GM23338 (cell line): ENCODE data around the gene TSACC. TPM values are rescaled to one million over a fixed set of nuclear protein-coding genes. Genes with fewer than 3 reads are reported as not detected.

Experiments used
- ATAC-seq: fragments of 200-7000 bp; cut with Tn5 transposase; 3 replicates; pipeline ENCODE4 v1.9.1; 2020
- DNase-seq: peaks from one replicate; pipeline ENCODE4 v3.0.0-alpha.2; 2015; ENCODE audit warnings: low spot score
- H2AFZ ChIP-seq: fragments of 200-600 bp; sonication (generic); 2 replicates; pipeline ENCODE4 v1.8.0; 2016; ENCODE audit warnings: antibody characterized with exemption, mild to moderate bottlenecking, moderate library complexity
- H3F3A ChIP-seq: fragments of 200-600 bp; sonication (generic); replicated peaks from 2 replicates; pipeline ENCODE4 v1.8.0; 2017; ENCODE audit warnings: antibody characterized with exemption, mixed run types, low read depth
- H3K27ac ChIP-seq: fragments of 200-600 bp; sonication (generic); 2 replicates; pipeline ENCODE4 v1.6.1; 2016; ENCODE audit warnings: low read depth
- H3K27me3 ChIP-seq: fragments of 200-600 bp; sonication (generic); 2 replicates; pipeline ENCODE4 v1.8.0; 2016; ENCODE audit warnings: mild to moderate bottlenecking, mixed run types, moderate library complexity; ENCODE audit not compliant: insufficient read depth
- H3K36me3 ChIP-seq: fragments of 200-600 bp; sonication (generic); 2 replicates; pipeline ENCODE4 v1.8.0; 2016; ENCODE audit warnings: mild to moderate bottlenecking; ENCODE audit not compliant: insufficient read depth
- H3K4me1 ChIP-seq: fragments of 200-600 bp; sonication (generic); 2 replicates; pipeline ENCODE4 v1.8.0; 2016; ENCODE audit warnings: mild to moderate bottlenecking, moderate library complexity; ENCODE audit not compliant: insufficient read depth
- H3K4me2 ChIP-seq: fragments of 200-600 bp; sonication (generic); 2 replicates; pipeline ENCODE4 v1.7.1; 2017; ENCODE audit warnings: mixed run types
- H3K4me3 ChIP-seq: fragments of 200-600 bp; sonication (generic); 2 replicates; pipeline ENCODE4 v1.6.1; 2016; ENCODE audit warnings: mixed run types
- H3K79me2 ChIP-seq: fragments of 200-600 bp; sonication (generic); replicated peaks from 2 replicates; pipeline ENCODE4 v1.8.0; 2017; ENCODE audit warnings: mild to moderate bottlenecking; ENCODE audit not compliant: insufficient read depth
- H3K9me2 ChIP-seq: fragments of 200-600 bp; sonication (generic); 2 replicates; pipeline ENCODE4 v1.8.0; 2017; ENCODE audit not compliant: insufficient read depth
- H4K20me1 ChIP-seq: fragments of 200-600 bp; sonication (generic); replicated peaks from 2 replicates; pipeline ENCODE4 v1.8.0; 2017; ENCODE audit warnings: mild to moderate bottlenecking; ENCODE audit not compliant: insufficient read depth
- H3K27ac Mint-ChIP-seq: 2 replicates; pipeline ENCODE4 v1.8.0; 2020; ENCODE audit warnings: inconsistent platforms, mild to moderate bottlenecking, moderate library complexity, mixed read lengths
- H3K27me3 Mint-ChIP-seq: 3 replicates; pipeline ENCODE4 v1.8.0; 2022; ENCODE audit warnings: low read depth, mild to moderate bottlenecking, moderate library complexity, mixed read lengths, inconsistent platforms; ENCODE audit not compliant: insufficient read depth, poor library complexity
- H3K36me3 Mint-ChIP-seq: 3 replicates; pipeline ENCODE4 v1.8.0; 2021; ENCODE audit warnings: low read depth, mild to moderate bottlenecking, inconsistent platforms, moderate library complexity, mixed read lengths
- H3K4me1 Mint-ChIP-seq: 3 replicates; pipeline ENCODE4 v1.8.0; 2020; ENCODE audit warnings: mild to moderate bottlenecking, inconsistent platforms, mixed read lengths
- H3K4me3 Mint-ChIP-seq: 3 replicates; pipeline ENCODE4 v1.8.0; 2021; ENCODE audit warnings: moderate library complexity, mild to moderate bottlenecking, inconsistent platforms, mixed read lengths
- H3K9me3 Mint-ChIP-seq: 3 replicates; pipeline ENCODE4 v1.8.0; 2020; ENCODE audit warnings: moderate library complexity, mild to moderate bottlenecking, inconsistent platforms, mixed read lengths
- CREB1 ChIP-seq: fragments of 250-450 bp; sonication (Bioruptor Pico); IDR thresholded peaks from 2 replicates; pipeline ENCODE4 v1.5.0; 2020; ENCODE audit warnings: low read depth, mild to moderate bottlenecking, moderate library complexity
- EZH2 ChIP-seq: fragments of 200-600 bp; sonication (generic); IDR thresholded peaks from one replicate; pipeline ENCODE4 v1.8.0; 2017; ENCODE audit warnings: antibody characterized with exemption, mild to moderate bottlenecking, low read depth; ENCODE audit not compliant: unreplicated experiment
- EZH2phosphoT487 ChIP-seq: fragments of 200-600 bp; sonication (generic); IDR thresholded peaks from one replicate; pipeline ENCODE4 v1.8.1; 2018; ENCODE audit warnings: antibody characterized with exemption; ENCODE audit not compliant: unreplicated experiment
- JUNB ChIP-seq: IDR thresholded peaks from one replicate; pipeline ENCODE4 v1.6.1; 2016; ENCODE audit warnings: antibody characterized with exemption; ENCODE audit not compliant: unreplicated experiment
- NANOG ChIP-seq: IDR thresholded peaks from 2 replicates; pipeline ENCODE4 v1.6.1; 2016; ENCODE audit warnings: antibody characterized with exemption, borderline replicate concordance
- POLR2AphosphoS5 ChIP-seq: IDR thresholded peaks from 2 replicates; pipeline ENCODE4 v1.6.1; 2016; ENCODE audit warnings: antibody characterized with exemption, low read depth
- STAT1 ChIP-seq: IDR thresholded peaks from one replicate; pipeline ENCODE4 v1.6.1; 2016; ENCODE audit warnings: antibody characterized with exemption; ENCODE audit not compliant: unreplicated experiment
- ZNF114 ChIP-seq: fragments of 250-450 bp; sonication (Bioruptor Pico); IDR thresholded peaks from 2 replicates; pipeline ENCODE4 v1.5.0; 2020; ENCODE audit warnings: mild to moderate bottlenecking, moderate library complexity
- ZNF331 ChIP-seq: fragments of 250-450 bp; sonication (Bioruptor Pico); IDR thresholded peaks from 2 replicates; pipeline ENCODE4 v1.5.0; 2020; ENCODE audit warnings: low read depth, mild to moderate bottlenecking, moderate library complexity
- polyA plus RNA-seq: library from polyadenylated mRNA; unstranded; fragments of >200 nt; fragmentation: Nextera tagmentation; extraction: Ambion mirVana; gene quantifications from 2 replicates; pipeline ENCODE4 v1.2.1, GENCODE V29; 2016
- total RNA-seq: library from RNA; depleted of rRNA; stranded (reverse); fragments of >200 nt; shearing (Covaris generic); gene quantifications from 2 replicates; pipeline ENCODE4 v1.2.3, GENCODE V29; 2014
- TF ChIP-seq, protein P1 (sequence below), 2 experiments: fragments of 200-600 bp in 1 of 2; sonication (generic) in 1 of 2; conservative IDR thresholded peaks; 2 replicates each; pipeline versions ENCODE4 v1.5.1 to v1.6.1; 2016 to 2017; ENCODE audit warnings: antibody characterized with exemption in 2 of 2, low read depth in 2 of 2, mild to moderate bottlenecking in 2 of 2, moderate library complexity in 1 of 2
- TF ChIP-seq, protein P2 (sequence below): fragments of 250-450 bp; sonication (Bioruptor Pico); IDR thresholded peaks from 2 replicates; pipeline ENCODE4 v1.5.0; 2020; ENCODE audit warnings: mild to moderate bottlenecking, moderate library complexity
- TF ChIP-seq, protein P3 (sequence below): IDR thresholded peaks from 2 replicates; pipeline ENCODE4 v1.6.1; 2016; ENCODE audit warnings: antibody characterized with exemption
- TF ChIP-seq, protein P4 (sequence below): IDR thresholded peaks from one replicate; pipeline ENCODE4 v1.6.1; 2018; ENCODE audit warnings: antibody characterized with exemption; ENCODE audit not compliant: unreplicated experiment

Gene TSACC
- total and polyA plus RNA-seq, 2 experiments from 2014 or later, result 2.5 to 9.8 TPM

DNA sequence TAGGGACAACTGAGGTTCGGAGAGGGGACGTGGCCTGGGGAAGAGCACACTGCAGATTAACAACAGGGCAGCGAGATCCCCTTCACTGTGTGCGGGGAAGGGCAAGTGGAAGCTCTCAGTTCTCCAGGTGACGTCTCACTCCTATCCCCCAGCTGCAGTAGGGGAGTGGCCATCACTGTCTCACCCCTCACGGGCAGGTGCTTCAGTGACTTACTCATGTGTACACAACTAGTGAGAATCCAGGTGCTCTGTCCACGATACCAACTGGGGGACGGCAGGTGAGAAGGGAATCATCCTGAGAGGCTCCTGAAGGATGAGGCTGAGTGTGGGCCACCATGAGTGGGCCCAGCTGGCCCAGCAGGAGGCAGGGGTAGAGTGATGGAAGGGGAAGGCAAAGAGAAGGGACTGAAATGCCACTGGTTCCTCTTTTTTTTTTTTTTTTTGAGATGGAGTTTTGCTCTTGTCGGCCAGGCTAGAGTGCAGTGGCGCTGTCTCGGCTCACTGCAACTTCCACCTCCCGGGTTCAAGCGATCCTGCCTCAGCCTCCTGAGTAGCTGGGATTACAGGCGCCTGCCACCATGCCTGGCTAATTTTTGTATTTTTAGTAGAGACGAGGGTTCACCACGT, 56.6 kb downstream of the TSACC start:
- H3F3A ChIP-seq, result 0 out of 2 replicates have a peak, but pooled peaks cover 5% of the 10 kb centered on the region
- no peak overlapping the region for H3K4me3 ChIP-seq
- no peaks in the 10 kb centered on the region for H3K36me3 ChIP-seq
- no peak for ATAC-seq
- no peak overlapping the region for H3K27ac ChIP-seq
- H4K20me1 ChIP-seq, result no peaks in the 10 kb centered on the region
- H3K4me2 ChIP-seq, result no peak overlapping the region
- no peak overlapping the region; the same call in 2 of the 3 replicates for H3K4me3 Mint-ChIP-seq
- H3K27me3 ChIP-seq, result peaks cover 25% of the 10 kb centered on the region
- peaks cover 3% of the 10 kb centered on the region for H3K9me3 Mint-ChIP-seq
- peaks cover 7% of the 10 kb centered on the region; the same call in 2 of the 3 replicates for H3K36me3 Mint-ChIP-seq
- H3K9me2 ChIP-seq, result no peaks in the 10 kb centered on the region
- no peak for DNase-seq
- H3K79me2 ChIP-seq, result no peaks in the 10 kb centered on the region
- no peak overlapping the region for H3K27ac Mint-ChIP-seq
- H3K4me1 Mint-ChIP-seq, result peaks cover 45% of the 10 kb centered on the region
- H2AFZ ChIP-seq, result no peak overlapping the region
- TF ChIP-seq EZH2phosphoT487 (no peak), JUNB (no peak), NANOG (no peak), POLR2AphosphoS5 (no peak), STAT1 (no peak), CREB1 (no peak), ZNF114 (no peak), EZH2 (no peak), ZNF331 (no peak)
- TF ChIP-seq, protein P1, sequence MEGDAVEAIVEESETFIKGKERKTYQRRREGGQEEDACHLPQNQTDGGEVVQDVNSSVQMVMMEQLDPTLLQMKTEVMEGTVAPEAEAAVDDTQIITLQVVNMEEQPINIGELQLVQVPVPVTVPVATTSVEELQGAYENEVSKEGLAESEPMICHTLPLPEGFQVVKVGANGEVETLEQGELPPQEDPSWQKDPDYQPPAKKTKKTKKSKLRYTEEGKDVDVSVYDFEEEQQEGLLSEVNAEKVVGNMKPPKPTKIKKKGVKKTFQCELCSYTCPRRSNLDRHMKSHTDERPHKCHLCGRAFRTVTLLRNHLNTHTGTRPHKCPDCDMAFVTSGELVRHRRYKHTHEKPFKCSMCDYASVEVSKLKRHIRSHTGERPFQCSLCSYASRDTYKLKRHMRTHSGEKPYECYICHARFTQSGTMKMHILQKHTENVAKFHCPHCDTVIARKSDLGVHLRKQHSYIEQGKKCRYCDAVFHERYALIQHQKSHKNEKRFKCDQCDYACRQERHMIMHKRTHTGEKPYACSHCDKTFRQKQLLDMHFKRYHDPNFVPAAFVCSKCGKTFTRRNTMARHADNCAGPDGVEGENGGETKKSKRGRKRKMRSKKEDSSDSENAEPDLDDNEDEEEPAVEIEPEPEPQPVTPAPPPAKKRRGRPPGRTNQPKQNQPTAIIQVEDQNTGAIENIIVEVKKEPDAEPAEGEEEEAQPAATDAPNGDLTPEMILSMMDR (conservative IDR thresholded peaks at IDR 0.05; ENCODE audit: low read depth in 2 of 2), result no peak
- TF ChIP-seq, protein P2, sequence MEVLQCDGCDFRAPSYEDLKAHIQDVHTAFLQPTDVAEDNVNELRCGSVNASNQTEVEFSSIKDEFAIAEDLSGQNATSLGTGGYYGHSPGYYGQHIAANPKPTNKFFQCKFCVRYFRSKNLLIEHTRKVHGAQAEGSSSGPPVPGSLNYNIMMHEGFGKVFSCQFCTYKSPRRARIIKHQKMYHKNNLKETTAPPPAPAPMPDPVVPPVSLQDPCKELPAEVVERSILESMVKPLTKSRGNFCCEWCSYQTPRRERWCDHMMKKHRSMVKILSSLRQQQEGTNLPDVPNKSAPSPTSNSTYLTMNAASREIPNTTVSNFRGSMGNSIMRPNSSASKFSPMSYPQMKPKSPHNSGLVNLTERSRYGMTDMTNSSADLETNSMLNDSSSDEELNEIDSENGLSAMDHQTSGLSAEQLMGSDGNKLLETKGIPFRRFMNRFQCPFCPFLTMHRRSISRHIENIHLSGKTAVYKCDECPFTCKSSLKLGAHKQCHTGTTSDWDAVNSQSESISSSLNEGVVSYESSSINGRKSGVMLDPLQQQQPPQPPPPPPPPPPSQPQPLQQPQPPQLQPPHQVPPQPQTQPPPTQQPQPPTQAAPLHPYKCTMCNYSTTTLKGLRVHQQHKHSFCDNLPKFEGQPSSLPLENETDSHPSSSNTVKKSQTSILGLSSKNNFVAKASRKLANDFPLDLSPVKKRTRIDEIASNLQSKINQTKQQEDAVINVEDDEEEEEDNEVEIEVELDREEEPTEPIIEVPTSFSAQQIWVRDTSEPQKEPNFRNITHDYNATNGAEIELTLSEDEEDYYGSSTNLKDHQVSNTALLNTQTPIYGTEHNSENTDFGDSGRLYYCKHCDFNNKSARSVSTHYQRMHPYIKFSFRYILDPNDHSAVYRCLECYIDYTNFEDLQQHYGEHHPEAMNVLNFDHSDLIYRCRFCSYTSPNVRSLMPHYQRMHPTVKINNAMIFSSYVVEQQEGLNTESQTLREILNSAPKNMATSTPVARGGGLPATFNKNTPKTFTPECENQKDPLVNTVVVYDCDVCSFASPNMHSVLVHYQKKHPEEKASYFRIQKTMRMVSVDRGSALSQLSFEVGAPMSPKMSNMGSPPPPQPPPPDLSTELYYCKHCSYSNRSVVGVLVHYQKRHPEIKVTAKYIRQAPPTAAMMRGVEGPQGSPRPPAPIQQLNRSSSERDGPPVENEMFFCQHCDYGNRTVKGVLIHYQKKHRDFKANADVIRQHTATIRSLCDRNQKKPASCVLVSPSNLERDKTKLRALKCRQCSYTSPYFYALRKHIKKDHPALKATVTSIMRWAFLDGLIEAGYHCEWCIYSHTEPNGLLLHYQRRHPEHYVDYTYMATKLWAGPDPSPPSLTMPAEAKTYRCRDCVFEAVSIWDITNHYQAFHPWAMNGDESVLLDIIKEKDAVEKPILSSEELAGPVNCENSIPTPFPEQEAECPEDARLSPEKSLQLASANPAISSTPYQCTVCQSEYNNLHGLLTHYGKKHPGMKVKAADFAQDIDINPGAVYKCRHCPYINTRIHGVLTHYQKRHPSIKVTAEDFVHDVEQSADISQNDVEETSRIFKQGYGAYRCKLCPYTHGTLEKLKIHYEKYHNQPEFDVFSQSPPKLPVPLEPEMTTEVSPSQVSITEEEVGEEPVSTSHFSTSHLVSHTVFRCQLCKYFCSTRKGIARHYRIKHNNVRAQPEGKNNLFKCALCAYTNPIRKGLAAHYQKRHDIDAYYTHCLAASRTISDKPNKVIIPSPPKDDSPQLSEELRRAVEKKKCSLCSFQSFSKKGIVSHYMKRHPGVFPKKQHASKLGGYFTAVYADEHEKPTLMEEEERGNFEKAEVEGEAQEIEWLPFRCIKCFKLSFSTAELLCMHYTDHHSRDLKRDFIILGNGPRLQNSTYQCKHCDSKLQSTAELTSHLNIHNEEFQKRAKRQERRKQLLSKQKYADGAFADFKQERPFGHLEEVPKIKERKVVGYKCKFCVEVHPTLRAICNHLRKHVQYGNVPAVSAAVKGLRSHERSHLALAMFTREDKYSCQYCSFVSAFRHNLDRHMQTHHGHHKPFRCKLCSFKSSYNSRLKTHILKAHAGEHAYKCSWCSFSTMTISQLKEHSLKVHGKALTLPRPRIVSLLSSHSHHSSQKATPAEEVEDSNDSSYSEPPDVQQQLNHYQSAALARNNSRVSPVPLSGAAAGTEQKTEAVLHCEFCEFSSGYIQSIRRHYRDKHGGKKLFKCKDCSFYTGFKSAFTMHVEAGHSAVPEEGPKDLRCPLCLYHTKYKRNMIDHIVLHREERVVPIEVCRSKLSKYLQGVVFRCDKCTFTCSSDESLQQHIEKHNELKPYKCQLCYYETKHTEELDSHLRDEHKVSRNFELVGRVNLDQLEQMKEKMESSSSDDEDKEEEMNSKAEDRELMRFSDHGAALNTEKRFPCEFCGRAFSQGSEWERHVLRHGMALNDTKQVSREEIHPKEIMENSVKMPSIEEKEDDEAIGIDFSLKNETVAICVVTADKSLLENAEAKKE (CRISPR knock-in tag), result no peak
- TF ChIP-seq, protein P3, sequence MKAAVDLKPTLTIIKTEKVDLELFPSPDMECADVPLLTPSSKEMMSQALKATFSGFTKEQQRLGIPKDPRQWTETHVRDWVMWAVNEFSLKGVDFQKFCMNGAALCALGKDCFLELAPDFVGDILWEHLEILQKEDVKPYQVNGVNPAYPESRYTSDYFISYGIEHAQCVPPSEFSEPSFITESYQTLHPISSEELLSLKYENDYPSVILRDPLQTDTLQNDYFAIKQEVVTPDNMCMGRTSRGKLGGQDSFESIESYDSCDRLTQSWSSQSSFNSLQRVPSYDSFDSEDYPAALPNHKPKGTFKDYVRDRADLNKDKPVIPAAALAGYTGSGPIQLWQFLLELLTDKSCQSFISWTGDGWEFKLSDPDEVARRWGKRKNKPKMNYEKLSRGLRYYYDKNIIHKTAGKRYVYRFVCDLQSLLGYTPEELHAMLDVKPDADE, result no peak
- TF ChIP-seq, protein P4, sequence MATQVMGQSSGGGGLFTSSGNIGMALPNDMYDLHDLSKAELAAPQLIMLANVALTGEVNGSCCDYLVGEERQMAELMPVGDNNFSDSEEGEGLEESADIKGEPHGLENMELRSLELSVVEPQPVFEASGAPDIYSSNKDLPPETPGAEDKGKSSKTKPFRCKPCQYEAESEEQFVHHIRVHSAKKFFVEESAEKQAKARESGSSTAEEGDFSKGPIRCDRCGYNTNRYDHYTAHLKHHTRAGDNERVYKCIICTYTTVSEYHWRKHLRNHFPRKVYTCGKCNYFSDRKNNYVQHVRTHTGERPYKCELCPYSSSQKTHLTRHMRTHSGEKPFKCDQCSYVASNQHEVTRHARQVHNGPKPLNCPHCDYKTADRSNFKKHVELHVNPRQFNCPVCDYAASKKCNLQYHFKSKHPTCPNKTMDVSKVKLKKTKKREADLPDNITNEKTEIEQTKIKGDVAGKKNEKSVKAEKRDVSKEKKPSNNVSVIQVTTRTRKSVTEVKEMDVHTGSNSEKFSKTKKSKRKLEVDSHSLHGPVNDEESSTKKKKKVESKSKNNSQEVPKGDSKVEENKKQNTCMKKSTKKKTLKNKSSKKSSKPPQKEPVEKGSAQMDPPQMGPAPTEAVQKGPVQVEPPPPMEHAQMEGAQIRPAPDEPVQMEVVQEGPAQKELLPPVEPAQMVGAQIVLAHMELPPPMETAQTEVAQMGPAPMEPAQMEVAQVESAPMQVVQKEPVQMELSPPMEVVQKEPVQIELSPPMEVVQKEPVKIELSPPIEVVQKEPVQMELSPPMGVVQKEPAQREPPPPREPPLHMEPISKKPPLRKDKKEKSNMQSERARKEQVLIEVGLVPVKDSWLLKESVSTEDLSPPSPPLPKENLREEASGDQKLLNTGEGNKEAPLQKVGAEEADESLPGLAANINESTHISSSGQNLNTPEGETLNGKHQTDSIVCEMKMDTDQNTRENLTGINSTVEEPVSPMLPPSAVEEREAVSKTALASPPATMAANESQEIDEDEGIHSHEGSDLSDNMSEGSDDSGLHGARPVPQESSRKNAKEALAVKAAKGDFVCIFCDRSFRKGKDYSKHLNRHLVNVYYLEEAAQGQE, result no peak
- H3K4me1 ChIP-seq, result peaks cover 38% of the 10 kb centered on the region
- H3K27me3 Mint-ChIP-seq, result peaks cover 36% of the 10 kb centered on the region
